HPDE6-E6E7 (cell line): ENCODE results near the gene FIBCD1.
"Not testable (repeated sequence)": the region's sequence is repeated elsewhere in the genome, so short reads cannot be mapped to it uniquely, and the experiment has no call there.

ENCODE experiments used
- DNase-seq: peaks from one replicate; pipeline ENCODE4 v3.0.0; 2011; ENCODE audit warnings: missing footprints; ENCODE audit errors: extremely low spot score

Gene FIBCD1

DNA sequence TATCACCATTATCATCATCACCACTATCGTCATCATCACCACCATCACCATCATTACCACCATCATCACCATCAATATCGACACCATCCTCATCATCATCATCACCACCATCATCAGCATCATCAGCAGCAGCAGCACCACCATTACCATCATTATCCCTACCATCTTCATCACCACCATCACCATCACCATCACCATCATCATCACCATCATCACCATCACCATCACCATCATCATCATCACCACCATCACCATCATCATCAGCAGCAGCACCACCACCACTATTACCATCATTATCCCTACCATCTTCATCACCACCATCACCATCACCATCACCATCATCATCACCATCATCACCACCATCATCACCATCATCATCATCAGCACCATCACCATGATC lies 15.9 kb upstream of the FIBCD1 start:
- not testable (repeated sequence) for DNase-seq

GRCh38 chr9:130954317-130954716 lies 15.3 kb upstream of the FIBCD1 start:
- no peak for DNase-seq

DNA sequence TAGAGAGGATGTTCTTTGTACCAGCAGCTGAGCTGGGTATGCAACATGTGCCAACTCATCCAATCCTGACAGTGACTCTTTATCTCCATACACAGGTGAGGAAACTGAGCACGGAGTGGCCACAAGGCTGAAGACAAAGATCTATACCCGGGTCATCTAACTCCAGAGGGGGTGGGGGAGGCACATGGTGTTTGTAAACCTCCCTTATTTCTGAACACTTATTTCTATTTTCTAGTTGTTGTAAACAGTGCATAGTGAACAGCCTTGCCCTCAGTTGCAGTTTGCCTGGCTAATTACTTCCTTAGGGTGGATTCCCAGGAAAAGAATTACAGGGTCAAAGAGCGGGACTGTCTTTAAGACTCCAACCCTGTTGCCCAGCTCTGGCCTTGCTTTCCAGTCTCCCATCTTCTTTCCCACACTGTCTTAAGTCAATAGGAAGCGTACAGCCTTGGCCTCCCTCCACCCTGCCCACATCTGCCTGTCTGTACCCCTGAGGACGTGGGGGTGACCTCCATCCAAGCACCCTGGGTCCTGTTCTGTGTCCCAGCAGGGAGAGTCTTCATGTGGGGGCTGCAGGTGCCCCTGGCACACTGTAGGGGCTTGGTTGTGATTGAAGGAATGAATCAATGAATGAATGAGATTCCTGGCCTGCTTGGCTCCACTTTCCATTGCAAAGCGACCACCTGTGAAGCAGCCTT lies 13.2 kb upstream of the FIBCD1 start:
- no peak for DNase-seq

GRCh38 chr9:130950039-130950311 lies 10.9 kb upstream of the FIBCD1 start:
- DNase-seq = no peak

- DNase-seq = no peak
Observed at GRCh38 chr9:130949188-130950038, 10.4 kb upstream of the FIBCD1 start.

- no peak for DNase-seq
Observed at GRCh38 chr9:130948266-130948665, 9.2 kb upstream of the FIBCD1 start.

DNA sequence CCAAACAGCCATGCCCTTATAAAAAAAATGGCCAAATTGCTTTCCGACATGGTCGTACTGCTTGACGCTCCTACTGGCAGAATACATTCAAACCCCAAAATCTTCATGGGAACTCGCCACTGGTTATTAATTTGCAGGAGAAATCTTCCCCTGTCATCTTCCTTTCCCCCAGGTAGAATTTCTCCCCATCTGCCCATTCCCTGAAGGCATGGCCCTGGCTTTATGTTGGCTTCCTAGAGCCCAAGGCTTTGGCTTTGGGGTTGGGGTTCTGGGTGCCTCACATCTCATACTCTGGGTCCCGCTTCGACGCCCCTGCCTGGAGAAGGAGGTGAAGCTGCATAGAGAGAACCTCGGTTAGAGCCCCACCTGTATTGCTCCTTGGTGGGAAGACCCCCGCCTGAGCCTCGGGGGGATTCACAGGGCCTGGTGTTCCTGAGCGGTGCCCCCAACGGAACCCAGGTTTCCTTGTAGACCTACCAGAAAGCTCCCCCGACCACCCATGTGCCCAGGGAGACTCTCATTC lies 8.6 kb upstream of the FIBCD1 start:
- no peak for DNase-seq

- peak; percentile 85 for DNase-seq
Observed at GRCh38 chr9:130946766-130947617, 7.9 kb upstream of the FIBCD1 start.

DNA sequence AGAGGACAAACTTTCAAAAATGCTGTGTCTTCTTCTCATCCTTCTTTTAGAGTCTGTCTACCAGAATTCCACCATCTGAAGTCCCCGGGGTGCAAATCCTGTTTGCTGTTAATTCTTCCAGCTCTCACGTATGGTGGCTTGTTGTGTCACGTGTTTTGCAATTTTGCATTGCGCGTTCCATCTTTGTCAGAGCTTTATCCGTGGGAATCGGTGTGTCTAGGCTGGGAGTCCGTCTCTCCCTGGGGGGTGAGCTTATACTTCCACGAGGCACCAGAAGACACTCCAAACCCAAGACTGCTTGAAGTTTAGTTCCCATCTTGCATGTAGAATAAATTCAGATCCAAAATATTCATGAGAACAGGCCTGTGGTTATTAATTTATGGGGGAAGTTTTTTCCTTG lies 6.1 kb upstream of the FIBCD1 start:
- no peak for DNase-seq

DNA sequence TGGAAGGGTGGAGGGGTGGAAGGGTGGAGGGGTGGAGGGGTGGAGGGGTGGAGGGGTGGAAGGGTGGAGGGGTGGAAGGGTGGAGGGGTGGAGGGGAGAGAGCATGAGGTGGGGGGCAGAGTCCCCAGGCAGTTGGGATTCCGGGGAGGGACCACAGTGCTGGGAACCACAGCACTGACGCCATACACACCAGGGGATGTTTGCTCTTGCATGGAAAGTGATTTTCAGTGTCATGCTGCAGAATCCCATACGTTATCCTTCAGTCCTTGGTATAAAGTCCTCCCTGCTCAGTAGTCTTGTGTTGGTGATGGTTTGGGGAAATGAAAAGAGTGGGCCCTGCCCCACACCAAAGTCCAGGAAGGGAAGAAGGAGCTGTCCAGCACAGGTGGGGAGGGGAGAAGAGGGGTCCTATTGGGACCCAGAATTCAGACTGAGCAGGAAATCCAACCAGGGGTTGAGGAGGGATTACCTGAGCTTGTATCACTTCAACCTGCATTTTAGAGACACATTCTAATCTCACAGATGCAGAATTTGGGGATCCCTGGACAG lies 5.5 kb upstream of the FIBCD1 start:
- DNase-seq = no peak

DNA sequence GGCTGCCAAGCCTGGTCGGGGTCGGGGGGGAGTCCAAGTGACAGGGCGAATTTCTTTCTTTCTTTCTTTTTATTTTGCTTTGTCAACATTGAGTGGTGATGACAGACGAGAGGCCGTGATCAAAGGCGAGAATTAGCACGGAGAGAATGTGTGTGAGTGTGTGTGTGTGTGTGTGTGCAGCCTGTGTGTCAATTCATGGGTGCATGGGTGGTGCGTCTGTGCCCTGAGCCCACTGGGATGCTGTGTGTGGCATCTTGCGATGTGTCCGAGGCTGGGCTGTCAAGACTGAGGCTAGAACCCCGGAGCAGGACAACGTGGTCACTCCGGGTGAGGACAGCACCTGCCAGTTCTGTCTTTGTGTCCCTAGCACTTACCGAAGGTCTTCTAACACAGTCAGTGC lies 4.7 kb upstream of the FIBCD1 start:
- no peak for DNase-seq

DNA sequence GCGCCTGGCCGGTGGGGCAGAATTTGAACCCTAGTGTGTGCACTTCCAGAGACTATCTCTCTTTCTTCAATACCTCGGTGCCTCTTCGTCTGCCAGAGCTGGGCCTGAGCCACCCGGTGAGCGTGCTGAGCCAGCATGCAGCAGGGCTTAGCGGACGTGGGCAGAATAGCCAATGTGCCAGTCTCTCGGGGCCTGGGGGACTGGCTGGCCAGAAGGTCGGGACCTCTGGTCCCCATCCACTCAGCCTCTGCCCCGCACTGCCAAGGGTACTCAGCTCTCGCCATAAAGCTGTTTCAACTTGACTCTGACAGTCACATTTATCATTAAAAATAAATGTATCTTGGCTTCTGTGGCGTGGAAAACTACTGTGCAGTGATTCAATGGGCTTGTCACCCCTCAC lies 4.2 kb upstream of the FIBCD1 start:
- no peak for DNase-seq

GRCh38 chr9:130942679-130943078 lies 3.6 kb upstream of the FIBCD1 start:
- DNase-seq = no peak

DNA sequence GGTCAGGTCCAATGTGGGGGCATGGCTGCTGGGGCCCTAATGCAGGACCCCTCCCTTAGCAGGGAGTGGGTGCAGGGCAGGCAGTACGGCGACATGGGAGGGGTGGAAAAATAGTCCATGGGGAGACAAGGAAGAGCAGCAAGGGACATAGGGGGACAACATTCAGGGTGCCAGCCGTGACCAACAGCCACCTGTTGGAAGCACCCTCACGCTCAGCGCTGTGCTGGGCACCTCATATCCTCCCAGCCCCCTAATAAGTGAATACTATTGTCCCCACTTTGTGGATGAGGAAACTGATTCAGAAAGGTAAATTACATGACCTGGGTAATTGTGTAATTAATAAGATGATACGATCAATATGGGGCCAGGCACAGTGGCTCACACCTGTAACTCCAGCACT lies 3.0 kb upstream of the FIBCD1 start:
- no peak for DNase-seq

DNA sequence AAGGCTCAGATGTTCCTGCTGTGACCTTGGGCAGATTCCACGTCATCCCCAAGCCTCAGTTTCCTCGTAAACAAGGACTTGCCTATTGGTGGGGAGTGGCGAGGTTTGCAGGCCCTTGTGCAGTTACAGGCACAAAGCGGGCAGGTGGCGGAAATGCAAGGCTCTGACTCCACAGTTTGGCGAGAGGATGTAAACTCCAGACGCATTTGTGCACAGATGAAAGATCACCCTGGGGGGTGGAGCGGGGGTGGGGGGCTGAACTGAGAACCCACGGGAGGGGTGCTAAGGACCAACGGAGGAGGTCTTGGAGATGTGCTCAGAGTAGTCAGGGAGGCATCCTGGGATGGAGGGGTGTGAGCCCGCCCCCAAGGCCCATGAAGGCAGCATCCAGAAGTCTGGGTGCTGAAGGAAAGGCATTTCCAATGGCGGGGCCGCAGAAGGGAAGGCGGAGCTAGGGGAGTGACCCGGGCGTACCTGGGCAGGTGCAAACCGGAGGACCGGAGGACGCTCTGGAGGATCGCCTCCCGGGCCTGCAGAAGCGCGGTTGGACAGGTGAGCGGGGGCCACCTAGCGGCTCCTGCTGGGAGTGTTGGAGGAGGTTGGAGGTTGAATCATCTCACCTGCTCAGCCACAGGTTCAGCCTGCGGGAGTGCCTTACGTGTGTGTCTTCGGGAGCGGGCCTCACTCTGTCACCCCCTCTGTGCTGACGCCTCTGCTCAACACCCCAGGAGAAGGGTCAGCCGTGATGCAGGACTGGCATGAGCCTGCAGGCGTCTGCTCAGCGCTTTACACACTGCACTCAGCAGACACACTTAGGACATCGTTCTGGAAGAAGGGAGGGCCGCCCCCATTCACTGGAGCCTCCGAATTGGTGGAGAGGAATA lies 1.9 kb upstream of the FIBCD1 start:
- DNase-seq = peak; percentile 97

DNA sequence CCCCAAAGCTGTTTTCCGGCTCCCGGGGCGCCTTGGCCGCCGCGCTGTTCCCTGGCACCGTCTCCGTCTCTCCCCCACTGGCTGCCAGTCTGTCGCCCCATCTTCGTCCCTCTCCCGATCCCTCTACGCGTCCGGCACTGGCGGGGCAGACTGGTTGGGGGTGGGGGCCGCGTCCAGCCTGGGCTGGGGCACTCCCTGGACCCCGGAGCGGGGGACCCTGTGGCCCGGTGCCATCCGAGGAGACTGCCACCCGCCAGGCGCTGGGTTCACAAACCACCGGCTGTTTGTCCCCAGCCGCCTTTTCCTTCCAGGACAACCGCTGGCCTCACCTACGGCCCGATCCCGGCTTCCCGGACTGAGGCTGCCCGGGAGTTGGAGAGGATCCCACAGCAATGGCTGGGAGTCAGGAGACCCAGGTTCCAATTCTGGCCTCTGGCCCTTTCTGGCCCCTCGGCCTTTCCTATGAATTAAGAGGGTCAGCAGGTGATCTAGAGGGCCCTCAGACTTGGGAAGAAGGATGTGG lies 1.0 kb upstream of the FIBCD1 start:
- DNase-seq = no peak

GRCh38 chr9:130939405-130940026 lies 469 bp upstream of the FIBCD1 start:
- no peak for DNase-seq

DNA sequence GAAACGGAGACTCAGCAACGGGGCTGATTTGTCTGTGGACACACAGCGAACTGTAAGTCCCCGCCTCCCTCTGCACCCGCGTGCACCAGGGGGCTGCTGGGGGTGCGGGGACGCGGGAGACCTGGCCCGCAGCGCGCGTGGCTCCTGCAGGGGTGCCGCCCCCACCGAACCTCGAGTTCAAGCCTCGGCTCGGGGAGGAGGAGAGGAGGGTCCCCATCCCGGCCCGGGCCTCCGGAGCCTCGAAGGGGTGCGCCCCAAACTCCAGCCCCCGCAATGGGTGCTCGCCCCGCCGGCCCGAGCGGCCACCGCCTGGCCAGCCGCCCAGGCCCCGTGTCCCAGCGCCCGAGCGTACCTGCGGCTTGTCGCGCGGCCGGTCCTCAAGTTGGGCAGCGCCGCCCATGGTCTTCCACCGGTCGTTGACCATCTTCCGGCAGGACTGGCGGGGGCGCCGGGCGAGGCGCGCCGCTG lies 829 bp downstream of the FIBCD1 start:
- no peak for DNase-seq

DNA sequence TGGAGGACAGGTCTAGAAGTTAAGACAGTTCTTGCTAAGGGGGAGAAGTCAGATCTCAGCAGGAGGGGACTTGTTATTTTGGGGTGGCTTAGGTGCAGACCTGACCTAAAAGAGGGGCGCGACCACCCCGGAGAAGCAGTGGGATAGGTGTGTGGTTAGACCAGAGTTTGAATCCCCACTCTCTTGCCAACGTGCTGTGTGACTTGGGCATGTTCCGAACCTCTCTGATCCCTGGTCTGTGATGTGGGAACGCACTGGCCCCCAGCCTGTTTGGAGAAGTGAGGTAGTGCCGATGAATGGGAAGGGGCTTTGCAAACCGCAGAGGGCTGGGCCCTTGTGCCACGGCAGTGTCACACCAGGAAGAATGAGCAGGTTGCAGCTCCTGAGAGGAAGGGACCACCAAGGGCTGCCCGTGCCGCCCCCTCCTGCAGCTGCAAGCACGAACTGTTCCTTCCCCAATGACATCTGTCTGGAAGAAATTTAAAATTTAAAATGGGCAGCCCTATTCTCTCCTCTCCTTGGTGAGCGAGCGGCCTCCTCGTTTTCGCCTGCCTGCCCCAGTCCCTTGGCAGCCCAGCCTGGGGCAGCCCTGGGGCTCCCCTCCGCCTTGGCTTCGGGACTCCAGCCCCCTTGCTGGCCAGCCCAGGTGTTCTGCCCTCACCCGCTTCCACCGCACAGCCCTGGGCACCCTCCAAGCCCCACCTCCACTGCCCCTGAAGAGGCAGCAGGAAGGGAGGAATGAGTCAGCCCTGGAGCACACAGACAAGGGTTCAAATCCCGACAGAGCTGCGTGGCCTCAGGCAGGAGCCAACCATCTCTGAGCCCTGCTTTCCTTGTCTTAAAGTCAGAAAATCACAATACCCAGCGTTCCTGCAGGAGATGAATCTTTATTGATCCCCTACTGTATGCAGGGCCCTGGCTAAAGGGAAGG lies 1.6 kb downstream of the FIBCD1 start:
- DNase-seq = no peak
